Mucosa of gallbladder (tissue), 1 donor: Measurements from ENCODE around the gene ZNF28. TPM values are rescaled to one million over a fixed set of nuclear protein-coding genes. Genes with fewer than 3 reads are reported as not detected.
"Not testable (repeated sequence)": the region's sequence is repeated elsewhere in the genome, so short reads cannot be mapped to it uniquely, and the experiment has no call there.

ENCODE experiments used
- DNase-seq: peaks from one replicate; pipeline ENCODE4 v3.0.0-alpha.2; 2020; ENCODE audit warnings: low spot score
- total RNA-seq: library from RNA; stranded (reverse); gene quantifications from one replicate; pipeline ENCODE4 v1.2.1, GENCODE V29; 2021
- donor health status: DM: no; HTN: no; CAD: no.

Gene ZNF28
- total RNA-seq, 1 donor from 2014 or later = 27.9 TPM

DNA sequence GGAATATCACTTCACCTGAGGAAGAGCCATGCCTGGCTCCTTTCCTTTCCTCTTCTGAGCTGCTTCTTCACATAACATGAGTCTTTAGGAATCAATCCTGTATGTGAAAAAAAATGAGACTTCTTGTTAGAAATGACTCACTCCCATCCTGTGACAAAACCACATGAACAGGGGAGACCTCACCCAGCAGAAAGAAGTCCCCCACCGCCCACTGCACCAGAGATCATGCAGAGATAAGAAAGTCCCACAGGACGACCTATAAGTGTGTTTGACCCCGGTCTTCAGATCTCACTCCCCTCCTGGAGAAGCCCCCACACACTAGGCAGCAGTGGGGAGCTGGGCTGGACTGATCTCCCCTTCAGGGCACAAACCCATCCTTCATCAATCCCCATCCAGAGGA lies 42.6 kb downstream of the ZNF28 start:
- no peak for DNase-seq

DNA sequence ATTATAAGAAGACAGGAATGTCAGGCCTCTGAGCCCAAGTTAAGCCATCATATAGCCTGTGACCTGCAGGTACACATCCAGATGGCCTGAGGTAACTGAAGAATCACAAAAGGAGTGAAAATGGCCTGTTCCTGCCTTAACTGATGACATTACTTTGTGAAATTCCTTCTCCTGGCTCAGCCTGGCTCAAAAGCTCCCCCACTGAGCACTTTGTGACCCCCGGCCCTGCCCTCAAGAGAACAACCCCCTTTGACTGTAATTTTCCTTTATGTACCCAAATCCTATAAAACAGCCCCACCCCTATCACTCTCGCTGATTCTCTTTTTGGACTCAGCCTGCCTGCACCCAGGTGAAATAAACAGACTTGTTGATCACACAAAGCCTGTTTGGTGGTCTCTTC lies 65.0 kb downstream of the ZNF28 start:
- DNase-seq = not testable (repeated sequence)

DNA sequence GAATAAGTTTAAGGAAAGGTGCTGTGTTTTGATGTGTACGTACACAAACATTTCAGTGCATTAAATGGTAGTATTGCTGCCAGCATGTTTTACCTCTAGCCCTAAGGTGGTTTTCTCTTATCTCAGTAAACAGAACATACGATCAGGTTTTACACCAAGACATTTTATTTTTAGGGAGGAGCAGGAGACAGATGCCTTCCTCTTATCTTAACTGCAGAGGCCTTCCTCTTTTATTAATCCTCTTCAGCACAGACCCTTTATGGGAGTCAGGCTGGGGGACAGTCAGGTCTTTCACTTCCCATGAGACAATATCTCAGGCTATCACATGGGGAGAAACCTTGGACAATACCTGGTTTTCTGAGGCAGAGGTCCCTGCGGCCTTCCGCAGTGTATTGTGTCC lies 71.7 kb downstream of the ZNF28 start:
- no peak for DNase-seq

DNA sequence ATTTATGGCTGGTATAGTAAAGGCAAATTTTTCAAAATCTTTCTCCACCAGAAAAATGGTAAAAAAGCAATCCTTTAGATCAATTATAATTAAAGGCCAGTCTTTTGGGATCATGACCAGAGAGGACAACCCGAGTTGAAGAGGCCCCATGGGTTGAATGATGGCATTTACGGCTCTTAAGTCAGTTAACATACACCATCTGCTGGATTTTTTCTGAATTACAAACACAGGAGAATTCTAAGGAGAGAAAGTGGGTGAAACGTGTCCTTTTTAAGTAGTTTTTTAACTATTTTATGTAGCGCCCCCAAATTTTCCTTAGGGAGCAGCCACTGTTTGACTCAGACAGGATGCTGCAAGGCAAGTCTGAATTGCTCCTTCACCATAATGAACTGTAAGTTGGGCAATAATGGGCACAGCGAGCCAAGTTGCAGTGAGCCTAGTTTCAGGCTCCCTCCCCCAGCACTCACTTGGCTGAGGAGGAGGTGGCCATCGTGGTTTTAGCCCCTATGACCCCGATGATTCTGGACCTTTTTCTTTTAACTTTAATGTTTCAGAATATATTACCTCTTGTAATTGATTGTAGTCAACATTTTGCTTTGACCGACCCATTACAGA lies 73.0 kb downstream of the ZNF28 start:
- DNase-seq = no peak

Other genes starting within 250 kb of the ZNF28 start
- 80.9 TPM for gene ZNF83, start 183.3 kb downstream of the ZNF28 start, total RNA-seq
- gene ZNF611, start 86.6 kb downstream of the ZNF28 start, total RNA-seq = 29.6 TPM
- gene ZNF600, start 34.8 kb downstream of the ZNF28 start, total RNA-seq = 18.1 TPM
- 37.2 TPM for gene ZNF468, start 36.0 kb upstream of the ZNF28 start, total RNA-seq
- gene ZNF320, start 76.0 kb upstream of the ZNF28 start, total RNA-seq = 39.9 TPM
- 39.0 TPM for gene ZNF888, start 101.8 kb upstream of the ZNF28 start, total RNA-seq
- gene ZNF816, start 141.2 kb upstream of the ZNF28 start, total RNA-seq = 26.8 TPM
- gene ERVV-1, start 192.3 kb upstream of the ZNF28 start, total RNA-seq = not detected
- gene ERVV-2, start 223.1 kb upstream of the ZNF28 start, total RNA-seq = not detected